ENCODE measurements around the gene ELP4. TPM values are rescaled to one million over a fixed set of nuclear protein-coding genes. Genes with fewer than 3 reads are reported as not detected.

The ELP4 gene
- total and polyA plus RNA-seq, 12 donors: 9.8 to 19.5 (median 15.9) TPM

GRCh38 chr11:31535479-31535878 lies 25.9 kb downstream of the ELP4 start:
- H3K27me3 ChIP-seq: no peaks in the 10 kb centered on the region
- H3K4me3 ChIP-seq: no peak overlapping the region
- H3K4me1 ChIP-seq: no peaks in the 10 kb centered on the region
- no peaks in the 10 kb centered on the region for H3K9me3 ChIP-seq
- H3K27ac ChIP-seq: no peak overlapping the region
- peaks cover 0 to 30% (median 0%) of the 10 kb centered on the region in 9 donors for H3K36me3 ChIP-seq
- intact Hi-C loops (cut with DNase I): no loop called here
- 89 to 93% methylated on average over 4 of the region's 4 CpGs for WGBS, 2 donors
- TF ChIP-seq CTCF (IDR thresholded peaks at IDR 0.05): no peak
- DNase-seq: no peak
- no peak for ATAC-seq

- Histone ChIP-seq H3K36me3 (peaks cover 0 to 51% (median 10%) of the 10 kb centered on the region in 9 donors), H3K9me3 (peaks cover 0 to 9% (median 0%) of the 10 kb centered on the region in 11 donors), H3K27me3 (no peaks in the 10 kb centered on the region), H3K27ac (no peak overlapping the region), H3K4me3 (no peak overlapping the region), H3K4me1 (no peaks in the 10 kb centered on the region)
- intact Hi-C loops (cut with DNase I): no loop called here
- no peak for TF ChIP-seq CTCF (IDR thresholded peaks at IDR 0.05)
- ATAC-seq (no peak), DNase-seq (no peak)
Measured at GRCh38 chr11:31542862-31543261, 33.3 kb downstream of the ELP4 start.

GRCh38 chr11:31555938-31556337 lies 46.4 kb downstream of the ELP4 start:
- intact Hi-C loops (cut with DNase I): no loop called here
- Histone ChIP-seq H3K4me3 (no peak overlapping the region), H3K27ac (no peak overlapping the region), H3K9me3 (no peaks in the 10 kb centered on the region), H3K27me3 (no peaks in the 10 kb centered on the region), H3K4me1 (peaks cover 0 to 14% (median 9%) of the 10 kb centered on the region in 9 donors), H3K36me3 (no peaks in the 10 kb centered on the region)
- TF ChIP-seq CTCF (IDR thresholded peaks at IDR 0.05): no peak
- ATAC-seq (no peak), DNase-seq (no peak)
- 95 to 98% methylated on average over 1 of the region's 1 CpG for WGBS, 2 donors

GRCh38 chr11:31558001-31558400 lies 48.4 kb downstream of the ELP4 start:
- Histone ChIP-seq H3K36me3 (no peaks in the 10 kb centered on the region), H3K4me3 (no peak overlapping the region), H3K4me1 (peaks cover 0 to 14% (median 9%) of the 10 kb centered on the region in 9 donors), H3K27me3 (no peaks in the 10 kb centered on the region), H3K9me3 (no peaks in the 10 kb centered on the region), H3K27ac (no peak overlapping the region)
- no peak for TF ChIP-seq CTCF (IDR thresholded peaks at IDR 0.05)
- ATAC-seq: no peak
- WGBS, 2 donors: 12% methylated on average over 2 of the region's 2 CpGs
- intact Hi-C loops (cut with DNase I): no loop called here
- no peak for DNase-seq
